ENCODE results near the gene ACSL3. TPM values are rescaled to one million over a fixed set of nuclear protein-coding genes. Genes with fewer than 3 reads are reported as not detected.
"Not testable (repeated sequence)": the region's sequence is repeated elsewhere in the genome, so short reads cannot be mapped to it uniquely, and the experiment has no call there.

ACSL3 gene
- total and polyA plus RNA-seq, 10 donors: 7.5 to 50.2 (median 41.8) TPM

DNA sequence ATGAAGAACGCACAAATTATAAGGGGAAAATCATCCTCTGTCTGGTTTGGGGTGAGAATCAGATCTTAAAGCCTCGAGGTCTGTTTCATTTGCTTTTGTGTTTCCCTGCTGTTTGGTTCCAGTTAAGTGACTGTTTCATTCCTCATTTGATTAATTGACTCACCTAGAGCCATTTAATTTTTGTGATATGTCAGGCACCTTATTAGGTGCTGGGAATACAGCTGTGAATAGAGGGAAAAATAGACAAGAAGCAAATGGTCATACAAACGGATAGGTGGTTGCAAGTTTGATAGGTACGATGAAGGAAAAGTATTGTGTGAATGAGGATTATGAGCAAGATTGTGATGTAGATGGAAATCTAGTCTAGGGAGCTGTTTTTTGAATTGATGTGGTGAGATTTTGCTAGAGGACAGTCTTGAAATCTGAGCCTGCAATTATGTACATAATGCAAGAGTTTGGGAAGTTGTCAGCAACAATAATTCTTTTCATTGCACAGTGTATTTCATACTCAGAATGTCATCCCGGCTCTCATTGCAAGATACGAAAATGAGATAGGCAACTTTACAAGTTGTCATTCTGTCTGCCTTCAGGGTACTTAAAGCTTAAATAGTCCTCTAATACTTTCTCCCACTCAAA, 2.2 kb downstream of the ACSL3 start:
- no peak for DNase-seq
- whole genome bisulfite sequencing, 5 donors: 76 to 87% (median 86%) methylated on average over 6 of the region's 6 CpGs
- TF ChIP-seq, protein P1, sequence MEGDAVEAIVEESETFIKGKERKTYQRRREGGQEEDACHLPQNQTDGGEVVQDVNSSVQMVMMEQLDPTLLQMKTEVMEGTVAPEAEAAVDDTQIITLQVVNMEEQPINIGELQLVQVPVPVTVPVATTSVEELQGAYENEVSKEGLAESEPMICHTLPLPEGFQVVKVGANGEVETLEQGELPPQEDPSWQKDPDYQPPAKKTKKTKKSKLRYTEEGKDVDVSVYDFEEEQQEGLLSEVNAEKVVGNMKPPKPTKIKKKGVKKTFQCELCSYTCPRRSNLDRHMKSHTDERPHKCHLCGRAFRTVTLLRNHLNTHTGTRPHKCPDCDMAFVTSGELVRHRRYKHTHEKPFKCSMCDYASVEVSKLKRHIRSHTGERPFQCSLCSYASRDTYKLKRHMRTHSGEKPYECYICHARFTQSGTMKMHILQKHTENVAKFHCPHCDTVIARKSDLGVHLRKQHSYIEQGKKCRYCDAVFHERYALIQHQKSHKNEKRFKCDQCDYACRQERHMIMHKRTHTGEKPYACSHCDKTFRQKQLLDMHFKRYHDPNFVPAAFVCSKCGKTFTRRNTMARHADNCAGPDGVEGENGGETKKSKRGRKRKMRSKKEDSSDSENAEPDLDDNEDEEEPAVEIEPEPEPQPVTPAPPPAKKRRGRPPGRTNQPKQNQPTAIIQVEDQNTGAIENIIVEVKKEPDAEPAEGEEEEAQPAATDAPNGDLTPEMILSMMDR (IDR thresholded peaks at IDR 0.05 in 8 of 11, conservative IDR thresholded peaks at IDR 0.05 in 3 of 11): no peak
- TF ChIP-seq POLR2A (IDR thresholded peaks at IDR 0.05): no peak
- no peak for TF ChIP-seq POLR2AphosphoS5 (IDR thresholded peaks at IDR 0.05)
- Histone ChIP-seq H3K4me1 (peaks cover 35 to 80% (median 53%) of the 10 kb centered on the region in 6 donors), H3K9me3 (no peaks in the 10 kb centered on the region), H3K4me3 (peak overlapping the region in 1 of 8 donors; percentile 80), H3K27ac (no peak overlapping the region), H3K36me3 (no peaks in the 10 kb centered on the region), H3K27me3 (replicated peaks in 1 of 7) (no peaks in the 10 kb centered on the region)
- intact Hi-C loops (cut with DNase I; ENCODE audit: low total_unique reads): no loop called here

DNA sequence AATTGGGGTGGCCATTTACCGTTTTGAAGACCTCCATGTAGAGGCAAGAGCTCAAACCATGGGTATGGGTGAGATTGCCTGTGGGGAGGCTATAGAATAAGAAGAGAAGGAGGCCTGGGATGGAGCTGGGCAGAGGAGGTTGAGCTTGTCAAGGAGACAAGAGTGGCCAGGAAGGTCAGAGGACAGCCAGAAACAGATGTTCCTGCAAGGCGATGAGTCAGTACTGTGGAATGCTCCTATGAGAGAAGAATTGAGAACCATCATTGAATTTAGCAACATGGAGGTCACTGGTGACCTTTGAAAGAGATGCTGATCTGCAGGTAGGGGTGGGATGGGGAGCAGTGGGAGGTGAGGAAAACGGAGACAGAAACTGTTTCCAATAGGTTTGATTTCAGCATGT, 3.5 kb downstream of the ACSL3 start:
- intact Hi-C loops (cut with DNase I; ENCODE audit: low total_unique reads): no loop called here
- TF ChIP-seq POLR2AphosphoS5 (IDR thresholded peaks at IDR 0.05) (no peak), POLR2A (IDR thresholded peaks at IDR 0.05) (no peak)
- TF ChIP-seq, protein P1 (IDR thresholded peaks at IDR 0.05 in 8 of 11, conservative IDR thresholded peaks at IDR 0.05 in 3 of 11): no peak
- Histone ChIP-seq H3K27ac (no peak overlapping the region), H3K4me3 (no peak overlapping the region), H3K9me3 (no peaks in the 10 kb centered on the region), H3K4me1 (peaks cover 35 to 92% (median 63%) of the 10 kb centered on the region in 6 donors), H3K27me3 (replicated peaks in 1 of 7) (no peaks in the 10 kb centered on the region), H3K36me3 (no peaks in the 10 kb centered on the region)
- 83 to 96% (median 90%) methylated on average over 3 of the region's 3 CpGs for WGBS, 5 donors
- no peak for DNase-seq

DNA sequence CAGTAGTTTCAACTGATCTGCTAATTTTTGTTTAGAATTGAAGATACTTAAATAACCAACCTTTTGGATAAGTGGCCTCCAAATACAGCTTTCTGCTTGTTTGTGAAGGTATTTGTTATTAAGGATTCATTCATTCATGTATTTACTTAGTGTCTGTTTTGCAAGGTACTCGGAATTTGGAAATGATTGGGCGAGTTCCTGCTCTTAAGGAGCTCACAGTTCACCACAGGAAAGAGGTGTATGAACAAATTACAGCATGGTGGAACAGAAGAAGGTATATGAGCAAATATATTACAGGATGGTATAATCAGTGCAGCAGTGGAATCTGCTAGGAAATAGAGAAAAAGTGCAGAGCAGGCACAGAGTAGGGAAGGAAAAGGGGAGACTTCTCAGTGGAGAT, 4.5 kb downstream of the ACSL3 start:
- Histone ChIP-seq H3K27ac (no peak overlapping the region), H3K36me3 (no peaks in the 10 kb centered on the region), H3K9me3 (no peaks in the 10 kb centered on the region), H3K4me1 (peaks cover 28 to 92% (median 62%) of the 10 kb centered on the region in 6 donors), H3K27me3 (replicated peaks in 1 of 7) (no peaks in the 10 kb centered on the region), H3K4me3 (no peak overlapping the region)
- no peak for DNase-seq
- WGBS, 5 donors: 49 to 75% (median 63%) methylated on average over 2 of the region's 2 CpGs
- TF ChIP-seq POLR2AphosphoS5 (IDR thresholded peaks at IDR 0.05): no peak
- no peak for TF ChIP-seq POLR2A (IDR thresholded peaks at IDR 0.05)
- TF ChIP-seq, protein P1 (IDR thresholded peaks at IDR 0.05 in 8 of 11, conservative IDR thresholded peaks at IDR 0.05 in 3 of 11): no peak
- intact Hi-C loops (cut with DNase I; ENCODE audit: low total_unique reads): no loop called here

DNA sequence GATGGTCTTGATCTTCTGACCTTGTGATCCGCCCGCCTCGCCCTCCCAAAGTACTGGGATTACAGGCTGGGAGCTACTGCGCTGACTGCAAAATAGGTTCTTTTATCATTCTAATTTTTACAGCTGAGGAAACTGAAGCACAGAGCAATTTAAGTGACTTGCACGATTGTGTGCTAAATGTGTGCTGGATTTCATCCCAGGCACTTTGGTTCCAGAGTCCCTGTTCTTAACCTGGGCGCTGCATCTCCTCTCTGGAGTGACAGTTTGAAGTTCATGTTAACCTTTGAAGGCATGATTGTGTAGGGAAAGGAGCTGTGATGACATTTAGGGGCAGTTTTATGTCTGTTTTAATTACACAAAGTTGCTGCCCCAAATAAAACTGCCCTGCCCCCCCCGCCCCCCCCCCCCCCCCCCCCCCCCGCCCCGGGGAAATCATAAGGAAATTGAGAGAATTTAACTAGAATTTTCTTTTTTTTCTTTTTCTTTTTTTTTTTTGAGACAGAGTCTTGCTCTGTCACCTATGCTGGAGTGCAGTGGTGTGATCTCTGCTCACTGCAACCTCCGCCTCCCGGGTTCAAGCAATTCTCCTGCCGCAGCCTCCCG, 5.6 kb downstream of the ACSL3 start:
- peaks cover 27 to 100% (median 59%) of the 10 kb centered on the region in 6 donors for H3K4me1 ChIP-seq
- no peaks in the 10 kb centered on the region for H3K36me3 ChIP-seq
- no peaks in the 10 kb centered on the region for H3K27me3 ChIP-seq (replicated peaks in 1 of 7)
- intact Hi-C loops (cut with DNase I; ENCODE audit: low total_unique reads): no loop called here
- TF ChIP-seq POLR2AphosphoS5 (IDR thresholded peaks at IDR 0.05): no peak
- TF ChIP-seq, protein P1 (IDR thresholded peaks at IDR 0.05 in 8 of 11, conservative IDR thresholded peaks at IDR 0.05 in 3 of 11): no peak
- TF ChIP-seq POLR2A (IDR thresholded peaks at IDR 0.05): no peak
- H3K27ac ChIP-seq: no peak overlapping the region
- H3K9me3 ChIP-seq: no peaks in the 10 kb centered on the region
- 89 to 95% (median 90%) methylated on average over 11 to 13 of the region's 13 CpGs for WGBS, 5 donors
- no peak overlapping the region for H3K4me3 ChIP-seq
- no peak for DNase-seq

DNA sequence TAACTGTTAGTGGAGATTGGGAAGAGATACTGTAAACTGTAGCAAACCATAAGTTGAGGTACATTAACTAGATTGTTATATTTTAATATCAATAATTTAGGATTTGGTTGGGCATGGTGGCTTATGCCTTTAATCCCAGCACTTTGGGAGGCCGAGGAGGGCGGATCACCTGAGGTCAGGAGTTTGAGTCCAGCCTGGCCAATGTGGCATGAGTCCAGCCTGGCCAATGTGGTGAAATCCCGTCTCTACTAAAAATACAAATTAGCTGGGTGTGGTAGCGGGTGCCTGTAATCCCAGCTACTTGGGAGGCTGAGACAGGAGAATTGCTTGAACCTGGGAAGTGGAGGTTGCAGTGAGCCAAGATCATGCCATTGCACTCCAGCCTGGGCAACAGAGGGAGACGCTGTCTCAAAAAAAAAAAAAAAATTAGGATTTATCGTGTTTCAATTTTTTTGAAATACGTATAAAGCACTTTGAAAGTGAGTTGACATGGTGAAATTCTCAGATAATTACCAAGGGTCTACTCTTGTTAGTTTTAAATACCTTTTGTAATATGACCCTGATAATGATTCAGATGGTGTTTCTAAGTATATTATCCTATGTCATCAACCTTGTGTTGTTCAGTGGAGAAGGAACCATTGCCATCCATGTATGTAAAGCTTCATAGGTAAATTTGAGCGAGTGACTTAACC, 7.9 kb downstream of the ACSL3 start:
- H3K9me3 ChIP-seq; intact Hi-C loops (cut with DNase I; ENCODE audit: low total_unique reads); H3K4me3 ChIP-seq; H3K27me3 ChIP-seq (replicated peaks in 1 of 7); H3K36me3 ChIP-seq; DNase-seq: not testable (repeated sequence)
- peak overlapping the region in 1 of 8 donors; percentile 23 for H3K27ac ChIP-seq
- 90 to 97% (median 95%) methylated on average over 8 of the region's 8 CpGs for WGBS, 5 donors
- peaks cover 9 to 100% (median 44%) of the 10 kb centered on the region in 6 donors for H3K4me1 ChIP-seq

Data from spleen (tissue), 11 donors.